Activated naive CD4-positive, alpha-beta T cell treated with anti-CD3 and anti-CD28 coated beads, Interleukin-2, amount 50 U/mL, for 16 hours (primary cell): Measurements from ENCODE around the gene SH2D3C.
"Not testable (repeated sequence)": the region's sequence is repeated elsewhere in the genome, so short reads cannot be mapped to it uniquely, and the experiment has no call there.

ENCODE experiments used
- DNase-seq: peaks from one replicate; pipeline ENCODE4 v3.0.0-alpha.2; 2020

Gene SH2D3C

GRCh38 chr9:127763918-127764384 is 14.5 kb downstream of the SH2D3C start:
- DNase-seq, result no peak

- no peak for DNase-seq
These were observed 16.3 kb downstream of the SH2D3C start for GRCh38 chr9:127762111-127762676.

GRCh38 chr9:127761491-127761956 is 16.9 kb downstream of the SH2D3C start:
- no peak for DNase-seq

- no peak for DNase-seq
These were observed 17.4 kb downstream of the SH2D3C start for GRCh38 chr9:127761061-127761460.

GRCh38 chr9:127758843-127759242 is 19.6 kb downstream of the SH2D3C start:
- DNase-seq, result no peak

- DNase-seq, result not testable (repeated sequence)
These were observed 21.7 kb downstream of the SH2D3C start for GRCh38 chr9:127756776-127757175.

GRCh38 chr9:127756233-127756632 is 22.2 kb downstream of the SH2D3C start:
- DNase-seq, result no peak

GRCh38 chr9:127755061-127756060 is 23.1 kb downstream of the SH2D3C start:
- DNase-seq, result no peak

- no peak for DNase-seq
These were observed 24.1 kb downstream of the SH2D3C start for GRCh38 chr9:127754099-127755060.

- DNase-seq, result no peak
These were observed 24.8 kb downstream of the SH2D3C start for GRCh38 chr9:127753622-127754021.

GRCh38 chr9:127753148-127753547 is 25.3 kb downstream of the SH2D3C start:
- DNase-seq, result no peak

GRCh38 chr9:127751269-127752054 is 27.0 kb downstream of the SH2D3C start:
- DNase-seq, result no peak

GRCh38 chr9:127749090-127749787 is 29.2 kb downstream of the SH2D3C start:
- no peak for DNase-seq

- DNase-seq, result no peak
These were observed 31.4 kb downstream of the SH2D3C start for GRCh38 chr9:127746959-127747569.

- DNase-seq, result no peak
These were observed 33.9 kb downstream of the SH2D3C start for GRCh38 chr9:127744398-127745110.

GRCh38 chr9:127742435-127743088 is 35.9 kb downstream of the SH2D3C start:
- no peak for DNase-seq

GRCh38 chr9:127741831-127742434 is 36.5 kb downstream of the SH2D3C start:
- no peak for DNase-seq

GRCh38 chr9:127739614-127740330 is 38.7 kb downstream of the SH2D3C start:
- no peak for DNase-seq
